SK-N-SH treated with all-trans-retinoic acid at 6 μM for 48 hours (cell line): ENCODE results near the gene ZNF236.

Experiments
- ATAC-seq: fragments of 200-7000 bp; cut with Tn5 transposase; 3 replicates; pipeline ENCODE4 v1.9.1; 2020; ENCODE audit warnings: mild to moderate bottlenecking, moderate library complexity
- BACH2 ChIP-seq: fragments of 250-450 bp; sonication (Bioruptor Pico); IDR thresholded peaks from 2 replicates; pipeline ENCODE4 v1.9.0; 2021; ENCODE audit warnings: mild to moderate bottlenecking, borderline replicate concordance
- CSDC2 ChIP-seq: fragments of 250-450 bp; sonication (Bioruptor Pico); IDR thresholded peaks from 2 replicates; pipeline ENCODE4 v1.5.0; 2020; ENCODE audit warnings: mild to moderate bottlenecking, moderate library complexity
- ESRRG ChIP-seq: fragments of 250-450 bp; sonication (Bioruptor Pico); IDR thresholded peaks from 2 replicates; pipeline ENCODE4 v1.6.1; 2021; ENCODE audit warnings: mild to moderate bottlenecking
- GLIS3 ChIP-seq: fragments of 250-450 bp; sonication (Bioruptor Pico); IDR thresholded peaks from 2 replicates; pipeline ENCODE4 v1.5.0; 2020; ENCODE audit warnings: mild to moderate bottlenecking, moderate library complexity
- ISL1 ChIP-seq: fragments of 250-450 bp; sonication (Bioruptor Pico); IDR thresholded peaks from 2 replicates; pipeline ENCODE4 v2.1.2; 2022; ENCODE audit warnings: mild to moderate bottlenecking, moderate library complexity
- OSR1 ChIP-seq: fragments of 250-450 bp; sonication (Bioruptor Pico); IDR thresholded peaks from 2 replicates; pipeline ENCODE4 v1.8.0; 2022; ENCODE audit warnings: moderate library complexity, mild to moderate bottlenecking, inconsistent platforms
- PATZ1 ChIP-seq: fragments of 250-450 bp; sonication (Bioruptor Pico); IDR thresholded peaks from 2 replicates; pipeline ENCODE4 v1.8.0; 2020; ENCODE audit warnings: mild to moderate bottlenecking, moderate library complexity, borderline replicate concordance
- PPARA ChIP-seq: fragments of 250-450 bp; sonication (Bioruptor Pico); IDR thresholded peaks from 2 replicates; pipeline ENCODE4 v1.5.0; 2020; ENCODE audit warnings: mild to moderate bottlenecking, borderline replicate concordance
- RARB ChIP-seq: fragments of 250-450 bp; sonication (Bioruptor Pico); IDR thresholded peaks from 2 replicates; pipeline ENCODE4 v1.8.0; 2021; ENCODE audit warnings: mild to moderate bottlenecking, moderate library complexity
- SNAI2 ChIP-seq: fragments of 250-450 bp; sonication (Bioruptor Pico); IDR thresholded peaks from 2 replicates; pipeline ENCODE4 v1.5.0; 2020; ENCODE audit warnings: mild to moderate bottlenecking, moderate library complexity
- TCF4 ChIP-seq: fragments of 250-450 bp; sonication (Bioruptor Pico); IDR thresholded peaks from 2 replicates; pipeline ENCODE4 v1.8.0; 2021; ENCODE audit warnings: mild to moderate bottlenecking, moderate library complexity, borderline replicate concordance
- TOX ChIP-seq: fragments of 250-450 bp; sonication (Bioruptor Pico); IDR thresholded peaks from 2 replicates; pipeline ENCODE4 v1.8.0; 2021; ENCODE audit warnings: mild to moderate bottlenecking, moderate library complexity, borderline replicate concordance
- TSHZ2 ChIP-seq: fragments of 250-450 bp; sonication (Bioruptor Pico); IDR thresholded peaks from 2 replicates; pipeline ENCODE4 v1.5.0; 2020; ENCODE audit warnings: mild to moderate bottlenecking, moderate library complexity
- ZC3H10 ChIP-seq: fragments of 250-450 bp; sonication (Bioruptor Pico); IDR thresholded peaks from 2 replicates; pipeline ENCODE4 v1.5.1; 2021; ENCODE audit warnings: mild to moderate bottlenecking, moderate library complexity
- ZFP3 ChIP-seq: fragments of 250-450 bp; sonication (Bioruptor Pico); IDR thresholded peaks from 2 replicates; pipeline ENCODE4 v1.5.0; 2020; ENCODE audit warnings: mild to moderate bottlenecking, moderate library complexity
- ZNF565 ChIP-seq: fragments of 450-650 bp; formaldehyde crosslinking; conservative IDR thresholded peaks from 2 replicates; pipeline ENCODE4 v1.5.0; 2020; ENCODE audit warnings: low read depth, mild to moderate bottlenecking, moderate library complexity
- ZNF70 ChIP-seq: fragments of 450-650 bp; formaldehyde crosslinking; IDR thresholded peaks from 2 replicates; pipeline ENCODE4 v1.5.0; 2020; ENCODE audit warnings: mild to moderate bottlenecking, moderate library complexity
- ZNF8 ChIP-seq: fragments of 450-650 bp; formaldehyde crosslinking; IDR thresholded peaks from 2 replicates; pipeline ENCODE4 v1.5.0; 2020; ENCODE audit warnings: mild to moderate bottlenecking, moderate library complexity
- TF ChIP-seq, protein P1 (sequence below): fragments of 250-450 bp; sonication (Bioruptor Pico); IDR thresholded peaks from 2 replicates; pipeline ENCODE4 v1.5.1; 2020; ENCODE audit warnings: low read depth, mild to moderate bottlenecking, moderate library complexity
- TF ChIP-seq, protein P2 (sequence below): fragments of 250-450 bp; sonication (Bioruptor Pico); IDR thresholded peaks from 2 replicates; pipeline ENCODE4 v1.8.0; 2021; ENCODE audit warnings: low read depth, mild to moderate bottlenecking, moderate library complexity, borderline replicate concordance
- TF ChIP-seq, protein P3 (sequence below): fragments of 250-450 bp; sonication (Bioruptor Pico); IDR thresholded peaks from 2 replicates; pipeline ENCODE4 v1.5.1; 2021; ENCODE audit warnings: mild to moderate bottlenecking, moderate library complexity

Gene ZNF236

DNA sequence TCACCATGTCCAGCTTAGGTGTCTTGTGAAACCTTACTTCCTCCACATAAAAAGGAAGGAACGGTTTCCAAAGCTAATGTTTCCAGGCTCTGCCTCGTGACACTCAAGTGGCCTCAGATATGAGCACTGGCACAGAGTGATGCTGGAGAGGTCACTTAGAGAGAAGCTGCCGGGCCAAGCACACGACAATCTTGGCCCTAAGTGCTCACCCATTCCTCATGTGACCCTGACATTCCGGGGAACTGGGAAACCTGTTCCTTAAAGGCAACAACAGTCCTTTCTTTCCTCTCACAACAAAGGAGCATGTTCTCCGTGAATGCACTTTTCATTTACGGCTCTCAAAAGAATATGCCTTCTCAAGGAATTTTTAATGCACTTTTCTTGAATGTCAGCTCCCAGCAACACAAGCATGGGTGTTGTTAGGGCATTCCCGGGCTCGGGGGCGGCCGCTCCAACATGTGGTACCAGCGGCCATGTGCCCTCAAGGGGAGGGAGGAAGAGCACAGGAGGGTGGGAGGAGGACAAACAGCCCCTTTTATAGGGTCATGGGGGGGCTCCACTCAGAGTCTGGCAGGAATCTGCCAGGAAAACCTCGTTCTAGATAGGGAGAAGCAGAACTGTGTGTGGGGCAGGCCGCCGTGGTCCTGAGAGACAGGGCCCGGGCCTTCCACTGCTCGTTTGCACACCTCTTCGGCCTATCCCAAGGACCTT lies 191.6 kb downstream of the ZNF236 start:
- no peak for ATAC-seq
- TF ChIP-seq PATZ1 (CRISPR knock-in tag), result no peak
- no peak for TF ChIP-seq GLIS3 (CRISPR knock-in tag)
- TF ChIP-seq, all 23 proteins: peak for 0

- no peak for TF ChIP-seq ZNF565 (CRISPR knock-in tag)
- TF ChIP-seq, protein P1, sequence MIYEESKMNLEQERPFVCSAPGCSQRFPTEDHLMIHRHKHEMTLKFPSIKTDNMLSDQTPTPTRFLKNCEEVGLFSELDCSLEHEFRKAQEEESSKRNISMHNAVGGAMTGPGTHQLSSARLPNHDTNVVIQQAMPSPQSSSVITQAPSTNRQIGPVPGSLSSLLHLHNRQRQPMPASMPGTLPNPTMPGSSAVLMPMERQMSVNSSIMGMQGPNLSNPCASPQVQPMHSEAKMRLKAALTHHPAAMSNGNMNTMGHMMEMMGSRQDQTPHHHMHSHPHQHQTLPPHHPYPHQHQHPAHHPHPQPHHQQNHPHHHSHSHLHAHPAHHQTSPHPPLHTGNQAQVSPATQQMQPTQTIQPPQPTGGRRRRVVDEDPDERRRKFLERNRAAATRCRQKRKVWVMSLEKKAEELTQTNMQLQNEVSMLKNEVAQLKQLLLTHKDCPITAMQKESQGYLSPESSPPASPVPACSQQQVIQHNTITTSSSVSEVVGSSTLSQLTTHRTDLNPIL (CRISPR knock-in tag), result no peak
- TF ChIP-seq BACH2, result no peak
- no peak for TF ChIP-seq TCF4 (CRISPR knock-in tag)
- no peak for TF ChIP-seq TSHZ2 (CRISPR knock-in tag)
- TF ChIP-seq ZFP3 (CRISPR knock-in tag), result no peak
- TF ChIP-seq CSDC2 (CRISPR knock-in tag), result no peak
- TF ChIP-seq SNAI2, result no peak
- no peak for TF ChIP-seq ZNF8 (CRISPR knock-in tag)
- no peak for TF ChIP-seq GLIS3 (CRISPR knock-in tag)
- TF ChIP-seq, protein P2, sequence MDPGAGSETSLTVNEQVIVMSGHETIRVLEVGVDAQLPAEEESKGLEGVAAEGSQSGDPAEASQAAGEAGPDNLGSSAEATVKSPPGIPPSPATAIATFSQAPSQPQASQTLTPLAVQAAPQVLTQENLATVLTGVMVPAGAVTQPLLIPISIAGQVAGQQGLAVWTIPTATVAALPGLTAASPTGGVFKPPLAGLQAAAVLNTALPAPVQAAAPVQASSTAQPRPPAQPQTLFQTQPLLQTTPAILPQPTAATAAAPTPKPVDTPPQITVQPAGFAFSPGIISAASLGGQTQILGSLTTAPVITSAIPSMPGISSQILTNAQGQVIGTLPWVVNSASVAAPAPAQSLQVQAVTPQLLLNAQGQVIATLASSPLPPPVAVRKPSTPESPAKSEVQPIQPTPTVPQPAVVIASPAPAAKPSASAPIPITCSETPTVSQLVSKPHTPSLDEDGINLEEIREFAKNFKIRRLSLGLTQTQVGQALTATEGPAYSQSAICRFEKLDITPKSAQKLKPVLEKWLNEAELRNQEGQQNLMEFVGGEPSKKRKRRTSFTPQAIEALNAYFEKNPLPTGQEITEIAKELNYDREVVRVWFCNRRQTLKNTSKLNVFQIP, result no peak
- no peak for TF ChIP-seq ESRRG (CRISPR knock-in tag)
- no peak for TF ChIP-seq TOX (CRISPR knock-in tag)
- TF ChIP-seq OSR1, result no peak
- TF ChIP-seq ZNF70 (CRISPR knock-in tag), result no peak
- TF ChIP-seq ZC3H10, result no peak
- ATAC-seq, result no peak
Observed at GRCh38 chr18:77014538-77014937, 192.2 kb downstream of the ZNF236 start.

DNA sequence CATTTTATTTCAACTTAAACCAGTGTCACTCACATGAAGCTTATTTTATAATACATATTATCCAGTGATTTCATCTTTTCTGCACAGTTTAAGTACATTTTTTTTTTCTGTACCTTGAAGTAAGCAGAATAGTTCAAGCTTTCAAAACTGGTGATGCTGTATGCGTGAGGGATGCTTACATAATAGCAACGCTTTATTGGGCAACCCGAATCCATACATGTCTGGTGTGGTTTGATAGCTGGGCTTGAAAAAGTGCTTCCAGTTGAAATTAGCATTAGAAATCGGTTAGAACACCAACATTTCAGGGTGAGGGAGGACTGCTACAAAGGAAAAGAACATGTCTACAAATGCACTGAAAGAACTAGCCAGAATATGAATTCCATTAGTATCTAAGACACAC lies 192.8 kb downstream of the ZNF236 start:
- no peak for ATAC-seq
- TF ChIP-seq TSHZ2 (CRISPR knock-in tag) (no peak), BACH2 (no peak), OSR1 (no peak), TOX (CRISPR knock-in tag) (no peak), RARB (CRISPR knock-in tag) (no peak), CSDC2 (CRISPR knock-in tag) (no peak), ISL1 (CRISPR knock-in tag) (no peak), GLIS3 (CRISPR knock-in tag) (no peak), ZNF8 (CRISPR knock-in tag) (no peak), TCF4 (CRISPR knock-in tag) (no peak), ZNF565 (CRISPR knock-in tag) (no peak), PATZ1 (CRISPR knock-in tag) (no peak), PPARA (no peak), ZNF70 (CRISPR knock-in tag) (no peak)
- TF ChIP-seq, protein P2, result no peak
- TF ChIP-seq, protein P3, sequence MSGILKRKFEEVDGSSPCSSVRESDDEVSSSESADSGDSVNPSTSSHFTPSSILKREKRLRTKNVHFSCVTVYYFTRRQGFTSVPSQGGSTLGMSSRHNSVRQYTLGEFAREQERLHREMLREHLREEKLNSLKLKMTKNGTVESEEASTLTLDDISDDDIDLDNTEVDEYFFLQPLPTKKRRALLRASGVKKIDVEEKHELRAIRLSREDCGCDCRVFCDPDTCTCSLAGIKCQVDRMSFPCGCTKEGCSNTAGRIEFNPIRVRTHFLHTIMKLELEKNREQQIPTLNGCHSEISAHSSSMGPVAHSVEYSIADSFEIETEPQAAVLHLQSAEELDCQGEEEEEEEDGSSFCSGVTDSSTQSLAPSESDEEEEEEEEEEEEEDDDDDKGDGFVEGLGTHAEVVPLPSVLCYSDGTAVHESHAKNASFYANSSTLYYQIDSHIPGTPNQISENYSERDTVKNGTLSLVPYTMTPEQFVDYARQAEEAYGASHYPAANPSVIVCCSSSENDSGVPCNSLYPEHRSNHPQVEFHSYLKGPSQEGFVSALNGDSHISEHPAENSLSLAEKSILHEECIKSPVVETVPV (CRISPR knock-in tag), result no peak
